ENCODE results near the gene CDH22. TPM values are rescaled to one million over a fixed set of nuclear protein-coding genes. Genes with fewer than 3 reads are reported as not detected.
A peak's percentile ranks its signal among the peaks of the same experiment; 100 is the strongest.

CDH22 gene
- total RNA-seq, 6 experiments from 2014 or later: not detected

GRCh38 chr20:46330072-46330763, 21.9 kb upstream of the CDH22 start:
- Histone ChIP-seq H3K4me3 (no peak overlapping the region), H3K27me3 (no peaks in the 10 kb centered on the region), H3K4me1 (no peaks in the 10 kb centered on the region), H3K9me3 (no peaks in the 10 kb centered on the region), H3K36me3 (no peaks in the 10 kb centered on the region), H3K27ac (no peak overlapping the region)
- ATAC-seq (peak in 1 of 4 donors; percentile 55), DNase-seq (peak in 1 of 3 donors; percentile 42)
- TF ChIP-seq, protein P1, sequence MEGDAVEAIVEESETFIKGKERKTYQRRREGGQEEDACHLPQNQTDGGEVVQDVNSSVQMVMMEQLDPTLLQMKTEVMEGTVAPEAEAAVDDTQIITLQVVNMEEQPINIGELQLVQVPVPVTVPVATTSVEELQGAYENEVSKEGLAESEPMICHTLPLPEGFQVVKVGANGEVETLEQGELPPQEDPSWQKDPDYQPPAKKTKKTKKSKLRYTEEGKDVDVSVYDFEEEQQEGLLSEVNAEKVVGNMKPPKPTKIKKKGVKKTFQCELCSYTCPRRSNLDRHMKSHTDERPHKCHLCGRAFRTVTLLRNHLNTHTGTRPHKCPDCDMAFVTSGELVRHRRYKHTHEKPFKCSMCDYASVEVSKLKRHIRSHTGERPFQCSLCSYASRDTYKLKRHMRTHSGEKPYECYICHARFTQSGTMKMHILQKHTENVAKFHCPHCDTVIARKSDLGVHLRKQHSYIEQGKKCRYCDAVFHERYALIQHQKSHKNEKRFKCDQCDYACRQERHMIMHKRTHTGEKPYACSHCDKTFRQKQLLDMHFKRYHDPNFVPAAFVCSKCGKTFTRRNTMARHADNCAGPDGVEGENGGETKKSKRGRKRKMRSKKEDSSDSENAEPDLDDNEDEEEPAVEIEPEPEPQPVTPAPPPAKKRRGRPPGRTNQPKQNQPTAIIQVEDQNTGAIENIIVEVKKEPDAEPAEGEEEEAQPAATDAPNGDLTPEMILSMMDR (IDR thresholded peaks at IDR 0.05): no peak
- TF ChIP-seq POLR2A (IDR thresholded peaks at IDR 0.05): no peak
- WGBS (ENCODE audit: insufficient coverage, low coverage, low lambda C conversion rate, missing lambda C conversion rate): 34% methylated on average over 7 of the region's 13 CpGs
- intact Hi-C loops (cut with DNase I): no loop called here

DNA sequence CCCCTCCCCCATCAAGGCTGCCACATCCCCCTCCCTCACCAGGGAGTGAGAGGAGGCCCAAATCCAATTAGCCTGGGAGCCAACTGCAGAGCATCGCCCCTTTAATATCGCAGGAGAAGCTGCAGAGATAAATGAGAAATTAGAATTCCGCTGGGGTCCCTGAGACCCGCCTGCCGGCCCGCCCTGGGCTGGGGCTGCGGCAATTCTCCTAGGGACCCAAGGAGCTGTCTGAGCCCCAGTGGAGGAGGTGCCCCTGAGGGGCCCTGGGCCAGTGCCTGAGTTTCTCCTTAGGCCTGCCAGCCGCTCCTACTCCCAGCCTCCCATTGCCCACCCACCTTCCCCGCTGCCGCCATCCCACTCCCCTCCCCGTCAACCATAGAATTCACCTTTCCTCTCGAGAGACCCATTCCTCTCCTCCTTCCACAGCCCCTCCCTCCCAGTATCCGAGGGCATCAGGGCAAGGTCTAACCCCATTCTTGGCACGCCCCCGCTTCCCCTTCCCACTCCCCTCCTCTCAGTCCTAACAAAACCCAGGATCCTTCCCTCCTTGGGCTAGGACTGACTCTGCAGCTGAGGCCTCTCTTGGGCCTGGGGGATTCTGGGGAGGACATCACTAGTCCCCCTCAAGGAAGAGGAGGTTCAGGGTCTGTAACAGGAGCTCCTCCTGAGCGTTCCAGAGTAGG, 20.0 kb upstream of the CDH22 start:
- intact Hi-C loops (cut with DNase I): no loop called here
- 68% methylated on average over 8 of the region's 16 CpGs for WGBS (ENCODE audit: insufficient coverage, low coverage, low lambda C conversion rate, missing lambda C conversion rate)
- H3K4me3 ChIP-seq: no peak overlapping the region
- no peak overlapping the region for H3K27ac ChIP-seq
- H3K27me3 ChIP-seq: no peaks in the 10 kb centered on the region
- ATAC-seq: no peak
- H3K9me3 ChIP-seq: no peaks in the 10 kb centered on the region
- TF ChIP-seq, protein P1 (IDR thresholded peaks at IDR 0.05): no peak
- no peak for TF ChIP-seq POLR2A (IDR thresholded peaks at IDR 0.05)
- no peaks in the 10 kb centered on the region for H3K4me1 ChIP-seq
- no peak for DNase-seq
- H3K36me3 ChIP-seq: no peaks in the 10 kb centered on the region

DNA sequence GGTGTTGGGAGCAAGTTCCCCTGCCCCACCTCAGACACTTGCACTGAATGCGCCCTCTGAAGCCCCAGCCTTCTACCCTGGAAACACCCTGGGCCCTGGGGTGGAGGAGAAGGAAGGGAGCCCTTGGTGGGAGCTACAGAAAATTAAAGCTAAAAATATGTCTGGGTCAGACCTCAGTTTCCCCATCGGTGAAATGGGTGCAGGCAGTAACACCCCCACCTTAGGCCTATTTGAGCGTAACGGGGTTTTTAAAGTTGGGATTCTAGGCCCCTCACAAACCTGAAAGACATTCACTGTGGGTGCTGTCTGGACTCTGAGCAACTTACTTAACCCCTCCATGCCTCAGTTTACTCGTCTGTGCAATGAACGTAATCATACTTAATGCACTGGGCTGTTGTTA, 19.3 kb upstream of the CDH22 start:
- H3K4me3 ChIP-seq: no peak overlapping the region
- no peaks in the 10 kb centered on the region for H3K4me1 ChIP-seq
- H3K27me3 ChIP-seq: no peaks in the 10 kb centered on the region
- WGBS (ENCODE audit: insufficient coverage, low coverage, low lambda C conversion rate, missing lambda C conversion rate): 79% methylated on average over 4 of the region's 6 CpGs
- H3K9me3 ChIP-seq: no peaks in the 10 kb centered on the region
- ATAC-seq: no peak
- TF ChIP-seq, protein P1 (IDR thresholded peaks at IDR 0.05): no peak
- TF ChIP-seq POLR2A (IDR thresholded peaks at IDR 0.05): no peak
- intact Hi-C loops (cut with DNase I): no loop called here
- H3K36me3 ChIP-seq: no peaks in the 10 kb centered on the region
- DNase-seq: no peak
- no peak overlapping the region for H3K27ac ChIP-seq

DNA sequence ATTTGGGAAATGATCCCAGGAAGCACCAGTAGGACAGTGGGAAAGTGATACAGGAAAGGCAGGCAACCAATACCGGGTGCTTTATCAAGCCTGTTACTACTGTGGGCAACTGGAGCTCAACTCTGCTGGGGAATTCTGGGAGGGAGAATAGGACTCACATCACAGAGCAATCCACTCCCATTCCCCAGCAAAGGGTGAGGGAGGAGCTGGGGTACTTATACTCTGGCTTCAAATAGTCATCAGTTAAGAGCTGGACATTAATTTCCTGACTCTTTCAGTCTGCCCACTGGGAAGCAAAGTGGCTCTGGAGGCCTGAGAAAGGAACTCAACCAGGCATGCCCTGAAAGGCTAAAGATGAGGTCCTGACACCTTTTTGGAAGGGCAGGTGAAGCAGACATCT, 17.5 kb upstream of the CDH22 start:
- Histone ChIP-seq H3K4me1 (no peaks in the 10 kb centered on the region), H3K4me3 (no peak overlapping the region), H3K36me3 (no peaks in the 10 kb centered on the region), H3K9me3 (no peaks in the 10 kb centered on the region), H3K27me3 (no peaks in the 10 kb centered on the region), H3K27ac (no peak overlapping the region)
- WGBS (ENCODE audit: insufficient coverage, low coverage, low lambda C conversion rate, missing lambda C conversion rate): 40% methylated on average over 1 of the region's 1 CpG
- no peak for DNase-seq
- no peak for TF ChIP-seq POLR2A (IDR thresholded peaks at IDR 0.05)
- TF ChIP-seq, protein P1 (IDR thresholded peaks at IDR 0.05): no peak
- no peak for ATAC-seq
- intact Hi-C loops (cut with DNase I): no loop called here

All from right lobe of liver (tissue), 6 donors.